ENCODE results near the gene MED1.
A peak's percentile ranks its signal among the peaks of the same experiment; 100 is the strongest.

MED1 gene

DNA sequence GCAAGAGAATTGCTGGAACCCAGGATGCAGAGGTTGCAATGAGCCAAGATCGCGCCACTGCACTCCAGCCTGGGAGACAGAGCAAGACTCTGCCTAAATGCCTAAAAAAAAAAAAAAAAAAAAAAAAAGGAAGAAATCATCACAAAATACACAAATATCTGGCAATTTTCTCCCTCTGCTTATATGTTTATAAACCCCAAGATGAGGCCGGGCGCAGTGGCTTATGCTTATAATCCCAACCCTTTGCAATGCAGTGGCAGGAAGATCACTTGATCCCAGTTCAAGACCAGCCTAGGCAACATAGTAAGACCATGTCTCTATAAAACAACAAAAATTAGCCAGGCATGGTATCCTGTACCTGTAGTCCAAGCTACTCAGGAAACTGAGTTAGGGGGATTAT lies 21.5 kb downstream of the MED1 start:
- no peak overlapping the region for H3K4me3 ChIP-seq (ENCODE audit: insufficient read depth, low read depth, low read length)
- H3K9me3 ChIP-seq (ENCODE audit: control insufficient read depth, low read length): no peaks in the 10 kb centered on the region
- peaks cover 51% of the 10 kb centered on the region for H3K36me3 ChIP-seq (ENCODE audit: control insufficient read depth, insufficient read depth, low read length)
- H3K4me1 ChIP-seq (ENCODE audit: control insufficient read depth, insufficient read depth, low read length): no peaks in the 10 kb centered on the region
- 95 to 97% methylated on average over 4 of the region's 4 CpGs for WGBS, 2 experiments
- no peak overlapping the region for H3K27ac ChIP-seq (ENCODE audit: insufficient read depth, low read depth, low read length, poor library complexity, severe bottlenecking)
- no peaks in the 10 kb centered on the region for H3K27me3 ChIP-seq (ENCODE audit: control insufficient read depth, insufficient read depth, low read length, poor library complexity, severe bottlenecking)

DNA sequence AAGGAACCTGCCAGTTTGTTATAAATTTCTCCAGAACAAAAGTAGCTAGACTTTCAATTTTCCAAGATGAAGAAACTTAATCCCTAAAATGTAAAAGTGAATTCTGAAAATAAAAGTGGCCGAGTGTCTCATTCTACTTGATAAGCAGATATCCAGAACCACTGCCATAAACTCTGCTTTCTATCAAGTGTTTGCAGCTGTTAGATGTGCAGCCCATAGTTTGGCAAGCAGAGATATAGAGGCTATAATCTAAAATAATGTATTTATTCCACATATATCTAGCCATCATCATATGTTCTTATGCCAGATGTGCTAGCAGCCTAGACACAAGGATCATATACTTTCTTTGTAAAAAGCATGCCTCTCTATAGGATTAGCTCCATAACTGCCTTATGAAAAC lies 34.9 kb downstream of the MED1 start:
- no peaks in the 10 kb centered on the region for H3K4me1 ChIP-seq (ENCODE audit: control insufficient read depth, insufficient read depth, low read length)
- H3K36me3 ChIP-seq (ENCODE audit: control insufficient read depth, insufficient read depth, low read length): peaks cover 63% of the 10 kb centered on the region

DNA sequence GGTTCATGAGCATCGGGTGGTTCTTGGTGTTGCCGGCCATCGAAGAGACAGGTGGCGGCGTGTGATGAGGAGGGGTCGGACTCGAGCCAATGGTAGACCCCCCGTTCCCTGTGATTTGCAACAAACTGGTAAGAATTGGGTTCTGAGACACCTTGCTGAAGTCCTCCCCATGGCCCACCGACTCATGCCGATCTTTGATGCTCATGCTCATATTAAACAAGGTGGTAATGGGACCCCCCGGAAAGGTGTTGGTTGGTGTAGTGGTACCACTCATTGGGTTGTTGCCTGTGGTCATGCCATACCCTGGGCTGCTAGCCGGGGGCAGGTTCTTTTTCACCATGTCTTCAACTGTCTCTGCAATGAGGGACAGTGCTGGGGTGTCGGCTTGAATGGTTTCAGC lies 40.8 kb downstream of the MED1 start:
- 95 to 97% methylated on average over 13 of the region's 13 CpGs for WGBS, 2 experiments
- H3K4me3 ChIP-seq (ENCODE audit: insufficient read depth, low read depth, low read length): no peak overlapping the region

More for the DNA sequence above, 34.9 kb downstream of the MED1 start:
- Histone ChIP-seq H3K9me3 (ENCODE audit: control insufficient read depth, low read length) (no peaks in the 10 kb centered on the region), H3K27ac (ENCODE audit: insufficient read depth, low read depth, low read length, poor library complexity, severe bottlenecking) (no peak overlapping the region), H3K4me3 (ENCODE audit: insufficient read depth, low read depth, low read length) (no peak overlapping the region), H3K27me3 (ENCODE audit: control insufficient read depth, insufficient read depth, low read length, poor library complexity, severe bottlenecking) (no peaks in the 10 kb centered on the region)
- whole genome bisulfite sequencing, 2 experiments: 80 to 100% methylated on average over 1 of the region's 1 CpG

DNA sequence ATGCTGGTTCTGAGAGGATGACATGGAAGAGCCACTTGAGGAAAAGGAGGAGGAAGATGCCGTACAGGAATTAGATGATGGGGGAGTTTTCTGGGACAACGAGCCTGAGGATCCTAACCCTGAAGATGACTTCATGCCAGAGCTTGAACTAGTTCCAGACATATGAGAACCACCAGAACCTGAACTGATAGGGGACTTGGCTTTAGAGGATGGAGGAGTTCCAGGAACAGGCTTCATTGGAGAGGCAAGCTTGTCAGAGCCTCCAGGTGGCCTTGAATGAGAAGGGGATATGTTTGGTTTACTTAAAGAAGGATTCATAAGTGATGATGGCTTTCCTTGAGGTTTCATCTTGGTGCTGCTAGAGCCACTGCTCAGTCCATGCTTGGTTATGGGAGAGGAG lies 42.7 kb downstream of the MED1 start:
- 96 to 97% methylated on average over 2 of the region's 2 CpGs for WGBS, 2 experiments
- no peaks in the 10 kb centered on the region for H3K27me3 ChIP-seq (ENCODE audit: control insufficient read depth, insufficient read depth, low read length, poor library complexity, severe bottlenecking)
- H3K9me3 ChIP-seq (ENCODE audit: control insufficient read depth, low read length): no peaks in the 10 kb centered on the region
- H3K36me3 ChIP-seq (ENCODE audit: control insufficient read depth, insufficient read depth, low read length): peaks cover 37% of the 10 kb centered on the region
- no peaks in the 10 kb centered on the region for H3K4me1 ChIP-seq (ENCODE audit: control insufficient read depth, insufficient read depth, low read length)
- H3K27ac ChIP-seq (ENCODE audit: insufficient read depth, low read depth, low read length, poor library complexity, severe bottlenecking): no peak overlapping the region
- no peak overlapping the region for H3K4me3 ChIP-seq (ENCODE audit: insufficient read depth, low read depth, low read length)

More for the DNA sequence above, 40.8 kb downstream of the MED1 start:
- H3K9me3 ChIP-seq (ENCODE audit: control insufficient read depth, low read length): no peaks in the 10 kb centered on the region
- H3K27me3 ChIP-seq (ENCODE audit: control insufficient read depth, insufficient read depth, low read length, poor library complexity, severe bottlenecking): no peaks in the 10 kb centered on the region
- H3K36me3 ChIP-seq (ENCODE audit: control insufficient read depth, insufficient read depth, low read length): peaks cover 47% of the 10 kb centered on the region
- H3K27ac ChIP-seq (ENCODE audit: insufficient read depth, low read depth, low read length, poor library complexity, severe bottlenecking): no peak overlapping the region
- no peaks in the 10 kb centered on the region for H3K4me1 ChIP-seq (ENCODE audit: control insufficient read depth, insufficient read depth, low read length)

DNA sequence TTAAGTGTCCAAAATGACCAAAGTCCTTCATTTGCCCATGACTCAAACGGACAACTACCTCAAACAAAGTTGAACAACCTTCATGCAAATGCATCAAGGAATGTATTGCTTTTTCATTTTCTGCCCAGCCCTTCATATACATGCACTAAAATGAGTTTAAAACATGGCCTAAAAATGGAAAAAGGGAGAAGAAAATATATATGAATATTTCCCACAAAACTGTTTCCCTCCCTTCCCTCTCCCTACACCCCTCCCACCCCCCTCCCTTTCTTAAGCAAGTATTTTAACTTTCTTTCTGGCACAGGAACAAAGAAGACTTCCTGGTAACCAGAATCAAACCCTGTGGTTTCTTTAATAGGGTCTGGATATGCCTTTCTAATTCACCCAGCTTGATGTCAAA lies 44.1 kb downstream of the MED1 start:
- Histone ChIP-seq H3K4me3 (ENCODE audit: insufficient read depth, low read depth, low read length) (no peak overlapping the region), H3K9me3 (ENCODE audit: control insufficient read depth, low read length) (no peaks in the 10 kb centered on the region), H3K36me3 (ENCODE audit: control insufficient read depth, insufficient read depth, low read length) (peaks cover 32% of the 10 kb centered on the region), H3K27me3 (ENCODE audit: control insufficient read depth, insufficient read depth, low read length, poor library complexity, severe bottlenecking) (no peaks in the 10 kb centered on the region), H3K4me1 (ENCODE audit: control insufficient read depth, insufficient read depth, low read length) (no peaks in the 10 kb centered on the region), H3K27ac (ENCODE audit: insufficient read depth, low read depth, low read length, poor library complexity, severe bottlenecking) (no peak overlapping the region)
- WGBS, 2 experiments: 87 to 92% methylated on average over 1 of the region's 1 CpG

DNA sequence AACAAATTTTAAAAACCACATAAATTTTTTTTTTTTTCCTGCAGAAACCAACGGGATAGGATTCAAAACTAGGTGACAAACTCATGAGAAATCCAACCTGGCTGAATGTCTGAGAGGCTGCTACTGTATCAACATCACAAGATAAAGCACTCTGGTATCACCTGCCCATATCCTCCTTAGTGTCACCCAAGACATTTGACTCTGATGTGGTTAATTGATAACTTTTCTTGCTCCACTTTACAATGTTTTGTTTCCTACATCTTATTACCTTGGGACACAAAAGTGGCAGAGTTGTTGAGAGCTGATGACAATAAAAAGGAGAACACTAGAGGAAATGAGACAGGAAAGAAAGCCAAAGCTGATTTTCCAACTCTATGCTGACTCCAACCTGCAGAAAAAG lies 45.6 kb downstream of the MED1 start:
- Histone ChIP-seq H3K36me3 (ENCODE audit: control insufficient read depth, insufficient read depth, low read length) (peaks cover 24% of the 10 kb centered on the region), H3K9me3 (ENCODE audit: control insufficient read depth, low read length) (no peaks in the 10 kb centered on the region), H3K27ac (ENCODE audit: insufficient read depth, low read depth, low read length, poor library complexity, severe bottlenecking) (no peak overlapping the region), H3K4me3 (ENCODE audit: insufficient read depth, low read depth, low read length) (no peak overlapping the region), H3K4me1 (ENCODE audit: control insufficient read depth, insufficient read depth, low read length) (no peaks in the 10 kb centered on the region), H3K27me3 (ENCODE audit: control insufficient read depth, insufficient read depth, low read length, poor library complexity, severe bottlenecking) (no peaks in the 10 kb centered on the region)
- WGBS, 2 experiments: 92 to 94% methylated on average over 1 of the region's 1 CpG

DNA sequence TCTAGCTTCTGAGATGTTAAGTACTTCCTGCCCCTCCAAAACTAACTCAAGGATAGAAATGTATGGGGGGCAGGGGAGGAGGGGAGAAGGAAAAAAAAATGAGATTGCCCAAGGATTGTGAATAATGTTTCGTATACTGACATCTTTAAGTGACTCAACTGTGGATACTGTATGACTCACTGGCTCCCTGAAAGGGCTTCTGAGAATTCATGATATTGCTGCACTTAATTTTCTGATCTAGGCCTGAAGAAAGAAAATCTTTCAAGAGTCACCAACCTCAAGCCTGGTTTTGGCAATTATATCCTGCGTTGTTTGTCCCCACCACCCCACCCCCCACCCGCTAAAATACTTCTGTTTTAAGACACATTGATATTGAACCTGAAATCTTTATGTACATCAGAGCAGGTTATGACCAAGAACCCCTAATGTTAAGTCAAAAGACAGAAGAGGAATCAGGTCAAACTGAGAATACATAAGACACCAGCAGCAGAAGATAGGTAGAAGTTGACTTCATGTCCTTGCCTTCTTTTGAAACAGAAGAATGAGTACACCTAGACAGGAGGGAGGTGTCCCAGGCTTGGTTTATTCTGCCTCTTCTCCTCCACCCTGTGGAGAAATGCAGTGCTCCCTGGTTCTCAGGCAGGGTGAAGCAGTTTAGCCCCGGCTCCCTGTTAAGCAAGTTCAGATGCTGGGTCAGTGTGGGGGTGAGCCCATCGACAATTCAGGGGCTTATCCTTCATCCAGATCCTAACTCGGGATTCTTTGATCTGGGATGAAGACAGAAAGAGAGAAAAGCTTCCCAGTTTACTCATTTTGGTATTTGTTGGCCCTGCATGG lies 46.3 kb downstream of the MED1 start:
- 88 to 90% methylated on average over 5 of the region's 6 CpGs for WGBS, 2 experiments
- H3K36me3 ChIP-seq (ENCODE audit: control insufficient read depth, insufficient read depth, low read length): peaks cover 18% of the 10 kb centered on the region
- no peak overlapping the region for H3K4me3 ChIP-seq (ENCODE audit: insufficient read depth, low read depth, low read length)
- no peaks in the 10 kb centered on the region for H3K27me3 ChIP-seq (ENCODE audit: control insufficient read depth, insufficient read depth, low read length, poor library complexity, severe bottlenecking)
- no peak overlapping the region for H3K27ac ChIP-seq (ENCODE audit: insufficient read depth, low read depth, low read length, poor library complexity, severe bottlenecking)
- no peaks in the 10 kb centered on the region for H3K9me3 ChIP-seq (ENCODE audit: control insufficient read depth, low read length)
- H3K4me1 ChIP-seq (ENCODE audit: control insufficient read depth, insufficient read depth, low read length): no peaks in the 10 kb centered on the region

DNA sequence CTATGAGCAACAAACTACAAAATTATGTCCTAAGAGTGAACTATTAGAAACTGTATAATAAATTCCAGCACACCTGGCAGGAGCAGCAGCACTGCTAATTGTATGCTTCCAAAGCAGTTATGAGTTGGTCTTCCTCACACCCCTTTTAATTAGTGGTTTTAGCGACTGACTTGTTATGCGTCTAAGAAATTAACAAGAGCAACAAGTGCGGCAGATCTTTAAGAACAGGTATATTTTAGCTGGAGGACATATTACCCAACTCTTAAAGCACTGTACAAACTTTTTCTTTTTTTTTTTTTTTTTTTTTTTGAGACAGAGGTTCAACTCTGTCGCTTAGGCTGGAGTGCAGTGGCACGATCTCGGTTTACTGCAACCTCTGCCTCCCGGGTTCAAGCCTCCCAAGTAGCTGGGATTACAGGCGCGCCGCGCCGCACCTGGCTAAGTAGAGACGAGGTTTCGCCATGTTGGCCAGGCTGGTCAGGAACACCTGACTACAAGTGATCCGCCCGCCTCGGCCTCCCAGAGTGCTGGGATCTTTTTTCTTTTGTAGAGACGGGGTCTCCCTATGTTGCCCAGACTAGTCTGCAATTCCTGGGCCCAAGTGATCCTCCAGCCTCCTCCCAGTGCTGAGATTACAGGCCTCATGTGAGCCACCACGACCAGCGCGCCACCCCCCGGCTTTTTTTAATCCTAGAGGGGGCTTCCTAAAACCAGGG lies 48.0 kb downstream of the MED1 start:
- no peaks in the 10 kb centered on the region for H3K9me3 ChIP-seq (ENCODE audit: control insufficient read depth, low read length)
- no peak overlapping the region for H3K4me3 ChIP-seq (ENCODE audit: insufficient read depth, low read depth, low read length)
- no peak overlapping the region for H3K27ac ChIP-seq (ENCODE audit: insufficient read depth, low read depth, low read length, poor library complexity, severe bottlenecking)
- H3K27me3 ChIP-seq (ENCODE audit: control insufficient read depth, insufficient read depth, low read length, poor library complexity, severe bottlenecking): no peaks in the 10 kb centered on the region
- WGBS, 2 experiments: 84 to 87% methylated on average over 22 of the region's 22 CpGs
- no peaks in the 10 kb centered on the region for H3K4me1 ChIP-seq (ENCODE audit: control insufficient read depth, insufficient read depth, low read length)
- H3K36me3 ChIP-seq (ENCODE audit: control insufficient read depth, insufficient read depth, low read length): peaks cover under 1% of the 10 kb centered on the region

DNA sequence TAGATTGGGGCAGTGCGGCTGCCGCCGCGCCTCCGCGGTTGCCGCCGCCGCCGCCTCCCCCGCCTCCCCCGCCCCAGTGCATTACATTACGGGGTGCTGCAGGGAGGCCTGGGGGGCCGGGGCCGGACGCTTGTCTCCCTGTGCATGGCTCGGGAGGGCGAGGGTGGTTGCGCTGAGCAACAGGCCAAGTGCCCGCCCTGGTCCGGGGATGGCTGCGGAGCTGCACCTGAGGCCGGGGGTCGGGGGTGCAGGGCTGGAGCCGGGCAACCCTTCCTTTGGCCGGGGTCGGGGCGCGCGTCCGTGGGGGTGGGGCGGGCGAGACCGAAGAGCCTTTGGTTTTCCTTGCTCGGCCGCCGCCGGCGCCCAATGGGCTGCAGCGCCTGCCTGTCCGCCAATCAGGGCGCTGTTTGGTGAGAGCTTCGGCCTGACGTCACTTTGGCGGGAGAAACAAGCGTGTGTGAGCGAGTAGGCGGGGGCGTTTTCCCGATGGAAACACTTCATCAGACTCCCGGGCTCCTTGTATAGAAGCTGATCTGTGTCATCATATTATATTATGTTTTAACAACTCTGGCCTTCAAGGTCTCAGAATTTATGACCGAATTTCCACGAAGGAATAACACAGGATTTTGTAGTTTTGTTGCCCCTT lies 48.7 kb downstream of the MED1 start:
- H3K27ac ChIP-seq (ENCODE audit: insufficient read depth, low read depth, low read length, poor library complexity, severe bottlenecking): peak overlapping the region; percentile 32
- WGBS, 2 experiments: 0 to 1% methylated on average over 52 to 53 of the region's 53 CpGs
- H3K9me3 ChIP-seq (ENCODE audit: control insufficient read depth, low read length): no peaks in the 10 kb centered on the region
- H3K36me3 ChIP-seq (ENCODE audit: control insufficient read depth, insufficient read depth, low read length): no peaks in the 10 kb centered on the region
- H3K4me3 ChIP-seq (ENCODE audit: insufficient read depth, low read depth, low read length): peak overlapping the region; percentile 86
- H3K27me3 ChIP-seq (ENCODE audit: control insufficient read depth, insufficient read depth, low read length, poor library complexity, severe bottlenecking): no peaks in the 10 kb centered on the region
- H3K4me1 ChIP-seq (ENCODE audit: control insufficient read depth, insufficient read depth, low read length): no peaks in the 10 kb centered on the region

All from ectodermal cell (in vitro differentiated cells).